ENCODE results near the gene MVB12B.

DNA sequence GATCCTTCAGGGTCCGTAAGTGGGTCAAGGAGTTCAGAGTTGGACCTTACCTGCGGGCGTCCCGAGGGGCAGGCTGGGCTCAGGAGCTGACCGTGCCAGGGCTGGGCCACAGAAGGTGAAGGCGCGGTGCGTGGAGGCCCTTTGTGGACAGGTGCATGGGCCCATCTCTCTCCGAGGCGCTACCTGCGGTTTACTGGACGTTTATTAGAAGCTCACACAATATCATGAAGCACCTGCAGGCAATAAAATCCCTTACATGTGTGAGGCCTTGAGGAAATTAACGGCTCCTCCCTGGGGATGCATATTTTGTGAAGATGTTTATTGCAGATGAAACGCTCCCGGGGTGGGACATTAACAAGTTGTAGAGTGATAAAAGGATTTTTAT is 207.3 kb downstream of the MVB12B start:
- TF ChIP-seq, protein P1, sequence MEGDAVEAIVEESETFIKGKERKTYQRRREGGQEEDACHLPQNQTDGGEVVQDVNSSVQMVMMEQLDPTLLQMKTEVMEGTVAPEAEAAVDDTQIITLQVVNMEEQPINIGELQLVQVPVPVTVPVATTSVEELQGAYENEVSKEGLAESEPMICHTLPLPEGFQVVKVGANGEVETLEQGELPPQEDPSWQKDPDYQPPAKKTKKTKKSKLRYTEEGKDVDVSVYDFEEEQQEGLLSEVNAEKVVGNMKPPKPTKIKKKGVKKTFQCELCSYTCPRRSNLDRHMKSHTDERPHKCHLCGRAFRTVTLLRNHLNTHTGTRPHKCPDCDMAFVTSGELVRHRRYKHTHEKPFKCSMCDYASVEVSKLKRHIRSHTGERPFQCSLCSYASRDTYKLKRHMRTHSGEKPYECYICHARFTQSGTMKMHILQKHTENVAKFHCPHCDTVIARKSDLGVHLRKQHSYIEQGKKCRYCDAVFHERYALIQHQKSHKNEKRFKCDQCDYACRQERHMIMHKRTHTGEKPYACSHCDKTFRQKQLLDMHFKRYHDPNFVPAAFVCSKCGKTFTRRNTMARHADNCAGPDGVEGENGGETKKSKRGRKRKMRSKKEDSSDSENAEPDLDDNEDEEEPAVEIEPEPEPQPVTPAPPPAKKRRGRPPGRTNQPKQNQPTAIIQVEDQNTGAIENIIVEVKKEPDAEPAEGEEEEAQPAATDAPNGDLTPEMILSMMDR (IDR thresholded peaks at IDR 0.05), result no peak
- TF ChIP-seq POLR2A (IDR thresholded peaks at IDR 0.05), result no peak
